ENCODE measurements around the gene APP. TPM values are rescaled to one million over a fixed set of nuclear protein-coding genes. Genes with fewer than 3 reads are reported as not detected.

The APP gene
- total RNA-seq, 1 experiment from 2014 or later = 560 TPM

GRCh38 chr21:26157801-26158200, 12.8 kb downstream of the APP start (continued):
- TF ChIP-seq, protein P1, sequence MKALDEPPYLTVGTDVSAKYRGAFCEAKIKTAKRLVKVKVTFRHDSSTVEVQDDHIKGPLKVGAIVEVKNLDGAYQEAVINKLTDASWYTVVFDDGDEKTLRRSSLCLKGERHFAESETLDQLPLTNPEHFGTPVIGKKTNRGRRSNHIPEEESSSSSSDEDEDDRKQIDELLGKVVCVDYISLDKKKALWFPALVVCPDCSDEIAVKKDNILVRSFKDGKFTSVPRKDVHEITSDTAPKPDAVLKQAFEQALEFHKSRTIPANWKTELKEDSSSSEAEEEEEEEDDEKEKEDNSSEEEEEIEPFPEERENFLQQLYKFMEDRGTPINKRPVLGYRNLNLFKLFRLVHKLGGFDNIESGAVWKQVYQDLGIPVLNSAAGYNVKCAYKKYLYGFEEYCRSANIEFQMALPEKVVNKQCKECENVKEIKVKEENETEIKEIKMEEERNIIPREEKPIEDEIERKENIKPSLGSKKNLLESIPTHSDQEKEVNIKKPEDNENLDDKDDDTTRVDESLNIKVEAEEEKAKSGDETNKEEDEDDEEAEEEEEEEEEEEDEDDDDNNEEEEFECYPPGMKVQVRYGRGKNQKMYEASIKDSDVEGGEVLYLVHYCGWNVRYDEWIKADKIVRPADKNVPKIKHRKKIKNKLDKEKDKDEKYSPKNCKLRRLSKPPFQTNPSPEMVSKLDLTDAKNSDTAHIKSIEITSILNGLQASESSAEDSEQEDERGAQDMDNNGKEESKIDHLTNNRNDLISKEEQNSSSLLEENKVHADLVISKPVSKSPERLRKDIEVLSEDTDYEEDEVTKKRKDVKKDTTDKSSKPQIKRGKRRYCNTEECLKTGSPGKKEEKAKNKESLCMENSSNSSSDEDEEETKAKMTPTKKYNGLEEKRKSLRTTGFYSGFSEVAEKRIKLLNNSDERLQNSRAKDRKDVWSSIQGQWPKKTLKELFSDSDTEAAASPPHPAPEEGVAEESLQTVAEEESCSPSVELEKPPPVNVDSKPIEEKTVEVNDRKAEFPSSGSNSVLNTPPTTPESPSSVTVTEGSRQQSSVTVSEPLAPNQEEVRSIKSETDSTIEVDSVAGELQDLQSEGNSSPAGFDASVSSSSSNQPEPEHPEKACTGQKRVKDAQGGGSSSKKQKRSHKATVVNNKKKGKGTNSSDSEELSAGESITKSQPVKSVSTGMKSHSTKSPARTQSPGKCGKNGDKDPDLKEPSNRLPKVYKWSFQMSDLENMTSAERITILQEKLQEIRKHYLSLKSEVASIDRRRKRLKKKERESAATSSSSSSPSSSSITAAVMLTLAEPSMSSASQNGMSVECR (CRISPR knock-in tag; IDR thresholded peaks at IDR 0.05; ENCODE audit: borderline replicate concordance) = no peak
- TF ChIP-seq CREB1 (CRISPR knock-in tag; IDR thresholded peaks at IDR 0.05) (no peak), NR2C2 (CRISPR knock-in tag; IDR thresholded peaks at IDR 0.05) (no peak), NR3C1 (CRISPR knock-in tag; conservative IDR thresholded peaks at IDR 0.05; ENCODE audit: low read depth) (no peak), NFYB (CRISPR knock-in tag; conservative IDR thresholded peaks at IDR 0.05; ENCODE audit: low read depth) (no peak), SP1 (CRISPR knock-in tag; conservative IDR thresholded peaks at IDR 0.05) (no peak)

- no peak for ATAC-seq
Observed at GRCh38 chr21:26154753-26155152, 15.8 kb downstream of the APP start.

More at GRCh38 chr21:26154753-26155152, 15.8 kb downstream of the APP start:
- ChIA-PET CTCF (no interaction called here), POLR2A (no interaction called here)
- TF ChIP-seq ATF3 (CRISPR knock-in tag; conservative IDR thresholded peaks at IDR 0.05) (no peak), RELA (CRISPR knock-in tag; IDR thresholded peaks at IDR 0.05; ENCODE audit: borderline replicate concordance) (no peak), JAZF1 (CRISPR knock-in tag; IDR thresholded peaks at IDR 0.05) (no peak), GABPB1 (CRISPR knock-in tag; IDR thresholded peaks at IDR 0.05) (no peak), ZNF416 (CRISPR knock-in tag; IDR thresholded peaks at IDR 0.05) (no peak), SMAD3 (CRISPR knock-in tag; IDR thresholded peaks at IDR 0.05; ENCODE audit: borderline replicate concordance) (no peak), TEAD1 (CRISPR knock-in tag; IDR thresholded peaks at IDR 0.05) (no peak), ZNF671 (CRISPR knock-in tag; IDR thresholded peaks at IDR 0.05) (no peak), NFYB (CRISPR knock-in tag; conservative IDR thresholded peaks at IDR 0.05; ENCODE audit: low read depth) (no peak), CDX4 (CRISPR knock-in tag; IDR thresholded peaks at IDR 0.05; ENCODE audit: borderline replicate concordance) (no peak), TP53 (CRISPR knock-in tag; IDR thresholded peaks at IDR 0.05) (no peak), ZNF512 (CRISPR knock-in tag; IDR thresholded peaks at IDR 0.05; ENCODE audit: borderline replicate concordance) (no peak), OVOL2 (CRISPR knock-in tag; IDR thresholded peaks at IDR 0.05; ENCODE audit: borderline replicate concordance) (no peak), ZNF121 (CRISPR knock-in tag; IDR thresholded peaks at IDR 0.05) (no peak), CREM (CRISPR knock-in tag; IDR thresholded peaks at IDR 0.05) (no peak)
- TF ChIP-seq, protein P2, sequence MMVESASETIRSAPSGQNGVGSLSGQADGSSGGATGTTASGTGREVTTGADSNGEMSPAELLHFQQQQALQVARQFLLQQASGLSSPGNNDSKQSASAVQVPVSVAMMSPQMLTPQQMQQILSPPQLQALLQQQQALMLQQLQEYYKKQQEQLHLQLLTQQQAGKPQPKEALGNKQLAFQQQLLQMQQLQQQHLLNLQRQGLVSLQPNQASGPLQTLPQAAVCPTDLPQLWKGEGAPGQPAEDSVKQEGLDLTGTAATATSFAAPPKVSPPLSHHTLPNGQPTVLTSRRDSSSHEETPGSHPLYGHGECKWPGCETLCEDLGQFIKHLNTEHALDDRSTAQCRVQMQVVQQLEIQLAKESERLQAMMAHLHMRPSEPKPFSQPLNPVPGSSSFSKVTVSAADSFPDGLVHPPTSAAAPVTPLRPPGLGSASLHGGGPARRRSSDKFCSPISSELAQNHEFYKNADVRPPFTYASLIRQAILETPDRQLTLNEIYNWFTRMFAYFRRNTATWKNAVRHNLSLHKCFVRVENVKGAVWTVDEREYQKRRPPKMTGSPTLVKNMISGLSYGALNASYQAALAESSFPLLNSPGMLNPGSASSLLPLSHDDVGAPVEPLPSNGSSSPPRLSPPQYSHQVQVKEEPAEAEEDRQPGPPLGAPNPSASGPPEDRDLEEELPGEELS (CRISPR knock-in tag; IDR thresholded peaks at IDR 0.05) = no peak
- TF ChIP-seq, protein P3, sequence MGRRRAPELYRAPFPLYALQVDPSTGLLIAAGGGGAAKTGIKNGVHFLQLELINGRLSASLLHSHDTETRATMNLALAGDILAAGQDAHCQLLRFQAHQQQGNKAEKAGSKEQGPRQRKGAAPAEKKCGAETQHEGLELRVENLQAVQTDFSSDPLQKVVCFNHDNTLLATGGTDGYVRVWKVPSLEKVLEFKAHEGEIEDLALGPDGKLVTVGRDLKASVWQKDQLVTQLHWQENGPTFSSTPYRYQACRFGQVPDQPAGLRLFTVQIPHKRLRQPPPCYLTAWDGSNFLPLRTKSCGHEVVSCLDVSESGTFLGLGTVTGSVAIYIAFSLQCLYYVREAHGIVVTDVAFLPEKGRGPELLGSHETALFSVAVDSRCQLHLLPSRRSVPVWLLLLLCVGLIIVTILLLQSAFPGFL (CRISPR knock-in tag; IDR thresholded peaks at IDR 0.05; ENCODE audit: borderline replicate concordance) = no peak
- TF ChIP-seq, protein P4, sequence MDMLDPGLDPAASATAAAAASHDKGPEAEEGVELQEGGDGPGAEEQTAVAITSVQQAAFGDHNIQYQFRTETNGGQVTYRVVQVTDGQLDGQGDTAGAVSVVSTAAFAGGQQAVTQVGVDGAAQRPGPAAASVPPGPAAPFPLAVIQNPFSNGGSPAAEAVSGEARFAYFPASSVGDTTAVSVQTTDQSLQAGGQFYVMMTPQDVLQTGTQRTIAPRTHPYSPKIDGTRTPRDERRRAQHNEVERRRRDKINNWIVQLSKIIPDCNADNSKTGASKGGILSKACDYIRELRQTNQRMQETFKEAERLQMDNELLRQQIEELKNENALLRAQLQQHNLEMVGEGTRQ (CRISPR knock-in tag; IDR thresholded peaks at IDR 0.05) = no peak
- peaks cover 8% of the 10 kb centered on the region for H3K36me3 Mint-ChIP-seq
- DNase-seq (ENCODE audit: low spot score) = no peak
- H3K27me3 Mint-ChIP-seq (ENCODE audit: low read depth) = no peaks in the 10 kb centered on the region
- H3K9me3 Mint-ChIP-seq = peaks cover 3% of the 10 kb centered on the region
- peaks cover 75% of the 10 kb centered on the region for H3K4me1 Mint-ChIP-seq
- H3K4me3 Mint-ChIP-seq = no peak overlapping the region
- no peak overlapping the region for H3K27ac Mint-ChIP-seq
